Measurements from ENCODE around the gene NEAT1.
A peak's percentile ranks its signal among the peaks of the same experiment; 100 is the strongest.

The NEAT1 gene

DNA sequence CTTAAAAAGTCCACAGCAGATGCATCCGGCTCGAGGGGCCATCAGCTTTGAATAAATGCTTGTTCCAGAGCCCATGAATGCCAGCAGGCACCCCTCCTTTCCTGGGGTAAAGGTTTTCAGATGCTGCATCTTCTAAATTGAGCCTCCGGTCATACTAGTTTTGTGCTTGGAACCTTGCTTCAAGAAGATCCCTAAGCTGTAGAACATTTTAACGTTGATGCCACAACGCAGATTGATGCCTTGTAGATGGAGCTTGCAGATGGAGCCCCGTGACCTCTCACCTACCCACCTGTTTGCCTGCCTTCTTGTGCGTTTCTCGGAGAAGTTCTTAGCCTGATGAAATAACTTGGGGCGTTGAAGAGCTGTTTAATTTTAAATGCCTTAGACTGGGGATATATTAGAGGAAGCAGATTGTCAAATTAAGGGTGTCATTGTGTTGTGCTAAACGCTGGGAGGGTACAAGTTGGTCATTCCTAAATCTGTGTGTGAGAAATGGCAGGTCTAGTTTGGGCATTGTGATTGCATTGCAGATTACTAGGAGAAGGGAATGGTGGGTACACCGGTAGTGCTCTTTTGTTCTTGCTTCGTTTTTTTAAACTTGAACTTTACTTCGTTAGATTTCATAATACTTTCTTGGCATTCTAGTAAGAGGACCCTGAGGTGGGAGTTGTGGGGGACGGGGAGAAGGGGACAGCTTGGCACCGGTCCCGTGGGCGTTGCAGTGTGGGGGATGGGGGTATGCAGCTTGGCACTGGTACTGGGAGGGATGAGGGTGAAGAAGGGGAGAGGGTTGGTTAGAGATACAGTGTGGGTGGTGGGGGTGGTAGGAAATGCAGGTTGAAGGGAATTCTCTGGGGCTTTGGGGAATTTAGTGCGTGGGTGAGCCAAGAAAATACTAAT lies 1.9 kb downstream of the NEAT1 start:
- DNase-seq (ENCODE audit: low read depth), result peak; percentile 56
- peak overlapping the region; percentile 98 for H3K4me3 ChIP-seq (ENCODE audit: control insufficient read depth, low read depth, low read length)
- TF ChIP-seq CTCF (conservative IDR thresholded peaks at IDR 0.05; ENCODE audit: control insufficient read depth, insufficient read depth, low read depth, low read length), result no peak

DNA sequence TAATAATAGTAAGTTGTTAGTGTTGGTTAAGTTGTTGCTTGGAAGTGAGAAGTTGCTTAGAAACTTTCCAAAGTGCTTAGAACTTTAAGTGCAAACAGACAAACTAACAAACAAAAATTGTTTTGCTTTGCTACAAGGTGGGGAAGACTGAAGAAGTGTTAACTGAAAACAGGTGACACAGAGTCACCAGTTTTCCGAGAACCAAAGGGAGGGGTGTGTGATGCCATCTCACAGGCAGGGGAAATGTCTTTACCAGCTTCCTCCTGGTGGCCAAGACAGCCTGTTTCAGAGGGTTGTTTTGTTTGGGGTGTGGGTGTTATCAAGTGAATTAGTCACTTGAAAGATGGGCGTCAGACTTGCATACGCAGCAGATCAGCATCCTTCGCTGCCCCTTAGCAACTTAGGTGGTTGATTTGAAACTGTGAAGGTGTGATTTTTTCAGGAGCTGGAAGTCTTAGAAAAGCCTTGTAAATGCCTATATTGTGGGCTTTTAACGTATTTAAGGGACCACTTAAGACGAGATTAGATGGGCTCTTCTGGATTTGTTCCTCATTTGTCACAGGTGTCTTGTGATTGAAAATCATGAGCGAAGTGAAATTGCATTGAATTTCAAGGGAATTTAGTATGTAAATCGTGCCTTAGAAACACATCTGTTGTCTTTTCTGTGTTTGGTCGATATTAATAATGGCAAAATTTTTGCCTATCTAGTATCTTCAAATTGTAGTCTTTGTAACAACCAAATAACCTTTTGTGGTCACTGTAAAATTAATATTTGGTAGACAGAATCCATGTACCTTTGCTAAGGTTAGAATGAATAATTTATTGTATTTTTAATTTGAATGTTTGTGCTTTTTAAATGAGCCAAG lies 2.7 kb downstream of the NEAT1 start:
- H3K4me3 ChIP-seq (ENCODE audit: control insufficient read depth, low read depth, low read length), result peak overlapping the region; percentile 98
- DNase-seq (ENCODE audit: low read depth), result peak; percentile 76
- TF ChIP-seq CTCF (conservative IDR thresholded peaks at IDR 0.05; ENCODE audit: control insufficient read depth, insufficient read depth, low read depth, low read length), result no peak

DNA sequence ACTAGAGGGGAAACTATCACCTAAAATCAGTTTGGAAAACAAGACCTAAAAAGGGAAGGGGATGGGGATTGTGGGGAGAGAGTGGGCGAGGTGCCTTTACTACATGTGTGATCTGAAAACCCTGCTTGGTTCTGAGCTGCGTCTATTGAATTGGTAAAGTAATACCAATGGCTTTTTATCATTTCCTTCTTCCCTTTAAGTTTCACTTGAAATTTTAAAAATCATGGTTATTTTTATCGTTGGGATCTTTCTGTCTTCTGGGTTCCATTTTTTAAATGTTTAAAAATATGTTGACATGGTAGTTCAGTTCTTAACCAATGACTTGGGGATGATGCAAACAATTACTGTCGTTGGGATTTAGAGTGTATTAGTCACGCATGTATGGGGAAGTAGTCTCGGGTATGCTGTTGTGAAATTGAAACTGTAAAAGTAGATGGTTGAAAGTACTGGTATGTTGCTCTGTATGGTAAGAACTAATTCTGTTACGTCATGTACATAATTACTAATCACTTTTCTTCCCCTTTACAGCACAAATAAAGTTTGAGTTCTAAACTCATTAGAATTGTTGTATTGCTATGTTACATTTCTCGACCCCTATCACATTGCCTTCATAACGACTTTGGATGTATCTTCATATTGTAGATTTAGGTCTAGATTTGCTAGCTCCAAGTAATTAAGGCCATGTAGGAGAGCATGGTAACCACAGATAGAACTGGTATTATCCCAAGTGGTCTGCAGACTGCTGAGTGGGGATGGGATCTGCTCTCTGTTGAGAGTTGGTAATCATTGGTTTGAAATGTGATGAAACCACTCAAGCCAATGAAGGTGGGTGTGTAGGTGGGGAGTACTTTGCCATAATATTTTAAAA lies 3.6 kb downstream of the NEAT1 start:
- TF ChIP-seq CTCF (conservative IDR thresholded peaks at IDR 0.05; ENCODE audit: control insufficient read depth, insufficient read depth, low read depth, low read length), result no peak
- H3K4me3 ChIP-seq (ENCODE audit: control insufficient read depth, low read depth, low read length), result peak overlapping the region; percentile 98
- peak; percentile 84 for DNase-seq (ENCODE audit: low read depth)

GRCh38 chr11:65426839-65427690 lies 4.5 kb downstream of the NEAT1 start:
- no peak for TF ChIP-seq CTCF (conservative IDR thresholded peaks at IDR 0.05; ENCODE audit: control insufficient read depth, insufficient read depth, low read depth, low read length)
- H3K4me3 ChIP-seq (ENCODE audit: control insufficient read depth, low read depth, low read length), result peak overlapping the region; percentile 98
- DNase-seq (ENCODE audit: low read depth), result peak; percentile 86

DNA sequence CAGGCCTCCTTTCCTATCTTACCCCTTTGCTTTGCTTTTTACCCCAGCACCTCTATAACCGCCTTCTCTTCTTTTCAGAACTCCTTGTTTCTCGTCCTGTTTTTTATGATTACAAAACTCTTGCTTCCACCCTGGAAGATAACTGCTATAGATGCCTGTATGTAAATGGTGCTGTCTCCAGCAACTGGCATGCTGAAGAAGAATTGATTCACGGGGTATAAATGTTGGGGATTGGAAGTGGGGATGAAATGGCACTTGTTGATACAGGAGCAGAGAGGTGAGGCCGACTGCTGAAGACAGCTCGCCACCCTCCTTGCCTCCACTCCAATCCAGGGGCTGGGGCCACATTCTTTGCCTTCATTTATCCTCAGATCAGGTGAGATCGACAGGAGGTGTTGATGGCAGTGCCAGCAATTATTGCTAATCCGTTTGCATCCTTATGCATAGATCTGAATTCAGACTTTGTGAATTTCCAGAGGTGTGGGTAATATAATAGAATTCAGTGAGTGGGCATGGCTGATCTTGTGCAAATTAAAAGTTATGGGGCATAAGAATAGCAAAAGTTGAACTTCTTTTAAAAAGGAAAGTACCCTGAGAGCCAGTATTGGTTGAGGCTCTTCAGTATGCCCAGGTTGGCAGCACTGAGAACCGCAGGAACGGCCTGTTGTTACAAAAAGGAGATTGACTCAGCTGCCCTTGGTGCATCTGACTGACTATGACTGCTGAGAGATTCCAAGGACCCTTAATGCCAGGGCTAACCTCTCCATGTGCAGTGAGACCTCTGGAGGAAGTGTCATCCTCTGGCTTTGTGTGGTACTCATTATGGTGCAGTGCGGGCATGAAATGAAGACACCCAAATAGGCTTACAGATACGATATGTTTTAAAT lies 5.3 kb downstream of the NEAT1 start:
- H3K4me3 ChIP-seq (ENCODE audit: control insufficient read depth, low read depth, low read length), result peak overlapping the region; percentile 98
- TF ChIP-seq CTCF (conservative IDR thresholded peaks at IDR 0.05; ENCODE audit: control insufficient read depth, insufficient read depth, low read depth, low read length), result no peak
- peak; percentile 88 for DNase-seq (ENCODE audit: low read depth)

Measured in fibroblast of mammary gland (primary cell).